Activated naive CD4-positive, alpha-beta T cell treated with anti-CD3 and anti-CD28 coated beads, Interleukin-2, amount 50 U/mL, for 72 hours (primary cell): ENCODE results near the gene WFDC12. TPM values are rescaled to one million over a fixed set of nuclear protein-coding genes. Genes with fewer than 3 reads are reported as not detected.
A peak's percentile ranks its signal among the peaks of the same experiment; 100 is the strongest.

Experiments
- ATAC-seq, 2 donors: fragments of 150-1000 bp; cut with Tn5 transposase; 2 replicates each; pipeline ENCODE4 v1.10.0; 2021; ENCODE audit warnings: mild to moderate bottlenecking in 2 of 2, moderate library complexity in 2 of 2
- DNase-seq, 2 donors: peaks; one replicate each; pipeline ENCODE4 v3.0.0; 2021 to 2022; ENCODE audit warnings: low spot score in 2 of 2
- H3K27ac Mint-ChIP-seq, 2 donors: one replicate each; pipeline ENCODE4 v1.8.0; 2022; ENCODE audit warnings: mild to moderate bottlenecking in 2 of 2, mixed read lengths in 2 of 2
- H3K36me3 Mint-ChIP-seq, 2 donors: one replicate each; pipeline ENCODE4 v1.8.0; 2022; ENCODE audit warnings: mixed read lengths in 2 of 2
- H3K9me3 Mint-ChIP-seq, 2 donors: one replicate each; pipeline ENCODE4 v1.8.0; 2022; ENCODE audit warnings: mixed read lengths in 2 of 2
- total RNA-seq, 2 donors: library from RNA; stranded (reverse); gene quantifications; one replicate each; pipeline ENCODE4 v1.2.3, GENCODE V29; 2022

WFDC12 gene
- total RNA-seq, 2 donors from 2014 or later = not detected

DNA sequence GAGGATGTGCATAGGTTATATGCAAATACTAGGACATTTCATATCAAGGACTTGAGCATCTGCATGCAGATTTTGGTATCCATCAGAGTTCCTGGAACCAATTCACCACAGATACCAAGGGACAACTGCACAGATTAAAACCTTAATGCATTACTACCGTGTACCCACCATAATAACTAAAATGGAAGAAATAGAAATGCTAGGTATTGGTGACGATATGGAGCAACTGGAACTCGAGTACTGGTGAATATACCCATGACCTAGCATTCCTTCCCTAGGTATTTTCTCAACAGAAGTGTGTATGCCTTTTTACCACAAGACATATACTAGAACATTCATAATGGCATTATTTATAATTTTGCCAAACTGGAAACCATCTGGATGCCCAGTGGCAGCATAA, 41.8 kb downstream of the WFDC12 start:
- no peak for DNase-seq
- Mint-ChIP-seq H3K36me3 (peaks cover 29 to 57% of the 10 kb centered on the region in 2 donors), H3K9me3 (peaks cover 9 to 12% of the 10 kb centered on the region in 2 donors), H3K27ac (peak overlapping the region in 1 of 2 donors; percentile 85)
- no peak for ATAC-seq

DNA sequence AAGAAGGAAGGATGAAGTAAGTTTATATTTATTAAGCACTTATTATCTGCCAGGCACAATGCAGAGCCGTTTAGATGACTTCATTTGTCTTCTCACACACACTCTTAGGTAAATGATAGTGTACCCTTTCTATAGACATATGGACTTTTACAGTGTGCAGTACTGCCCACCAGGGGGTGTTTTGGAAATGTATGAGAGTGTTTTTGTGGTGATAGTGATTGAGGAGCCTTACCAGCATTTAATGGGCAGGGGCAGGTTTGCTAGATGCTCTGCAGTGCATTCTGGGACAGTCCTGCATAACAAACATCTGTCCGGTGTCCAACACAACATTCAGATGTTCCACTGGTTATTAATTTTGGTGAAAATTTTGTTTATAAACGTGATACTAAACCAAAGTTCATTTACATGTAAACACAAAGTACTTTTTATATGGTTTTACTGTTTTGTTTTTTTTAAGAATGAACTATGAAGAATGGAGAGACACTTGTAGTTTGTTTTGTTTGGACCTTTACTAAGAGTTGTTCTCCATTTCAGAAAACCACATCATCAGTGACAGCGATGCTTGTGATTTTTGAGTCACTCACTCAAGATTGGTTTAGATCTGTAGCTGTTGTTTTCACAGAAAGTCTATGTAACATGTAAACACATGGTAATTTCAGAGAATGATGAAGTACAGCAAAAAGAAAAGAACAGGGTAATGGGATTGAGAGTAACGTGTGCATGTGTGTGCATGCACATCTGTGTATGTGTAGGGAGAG, 43.2 kb downstream of the WFDC12 start:
- DNase-seq (no peak), ATAC-seq (peak in 1 of 2 donors; percentile 37)
- Mint-ChIP-seq H3K27ac (peak overlapping the region; percentile 1), H3K9me3 (peaks cover 9 to 12% of the 10 kb centered on the region in 2 donors), H3K36me3 (peaks cover 41 to 62% of the 10 kb centered on the region in 2 donors)

DNA sequence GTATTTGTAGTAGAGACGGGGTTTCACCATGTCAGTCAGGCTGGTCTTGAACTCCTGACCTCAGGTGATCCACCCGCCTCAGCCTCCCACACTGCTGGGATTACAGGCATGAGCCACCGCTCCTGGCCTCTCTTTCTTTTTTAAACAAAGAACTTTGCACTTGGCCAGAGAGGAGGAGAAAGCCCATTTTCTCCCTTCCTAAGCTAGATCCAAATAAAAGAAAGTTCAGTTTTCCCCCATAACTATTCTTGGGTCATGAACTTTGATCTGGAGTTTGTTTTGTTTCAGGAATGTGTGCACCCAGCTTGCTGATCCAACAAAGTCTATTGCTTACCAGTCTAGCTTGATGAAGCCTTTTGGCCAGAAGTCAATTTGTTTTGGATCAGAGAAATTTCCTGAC, 46.7 kb downstream of the WFDC12 start:
- Mint-ChIP-seq H3K36me3 (peaks cover 46 to 60% of the 10 kb centered on the region in 2 donors), H3K27ac (peak overlapping the region in 1 of 2 donors; percentile 77), H3K9me3 (peaks cover 9 to 12% of the 10 kb centered on the region in 2 donors)
- DNase-seq (no peak), ATAC-seq (no peak)

Other genes starting within 250 kb of the WFDC12 start
- gene YWHAB, start 238.8 kb downstream of the WFDC12 start, total RNA-seq = 100 to 1,000 TPM; 185 to 222 TPM
- 10 to 100 TPM; 63.6 to 96.7 TPM for gene PABPC1L, start 214.4 kb downstream of the WFDC12 start, total RNA-seq
- gene TOMM34, start 164.1 kb downstream of the WFDC12 start, total RNA-seq = 10 to 100 TPM; 39.4 to 50.8 TPM
- 100 to 1,000 TPM; 149 to 205 TPM for gene STK4, start 158.0 kb downstream of the WFDC12 start, total RNA-seq
- under 1 TPM in 1 of 2 donors, not detected in 1; 0.70 TPM for gene KCNS1, start 23.3 kb downstream of the WFDC12 start, total RNA-seq
- not detected for gene WFDC5, start 9.3 kb downstream of the WFDC12 start, total RNA-seq
- gene PI3, start 50.4 kb upstream of the WFDC12 start, total RNA-seq = not detected
- not detected for gene SEMG1, start 82.6 kb upstream of the WFDC12 start, total RNA-seq
- gene SEMG2, start 96.9 kb upstream of the WFDC12 start, total RNA-seq = not detected
- not detected for gene SLPI, start 130.1 kb upstream of the WFDC12 start, total RNA-seq
- gene RBPJL, start 182.4 kb upstream of the WFDC12 start, total RNA-seq = not detected
- gene MATN4, start 183.8 kb upstream of the WFDC12 start, total RNA-seq = 1 to 10 TPM in 1 of 2 donors, under 1 TPM in 1; 0.11 to 1.4 TPM
- 10 to 100 TPM; 23.5 to 33.0 TPM for gene SDC4, start 224.0 kb upstream of the WFDC12 start, total RNA-seq
- gene SYS1, start 238.7 kb upstream of the WFDC12 start, total RNA-seq = 10 to 100 TPM; 28.0 to 33.3 TPM